ENCODE results near the gene CTNNA2.

Gene CTNNA2

DNA sequence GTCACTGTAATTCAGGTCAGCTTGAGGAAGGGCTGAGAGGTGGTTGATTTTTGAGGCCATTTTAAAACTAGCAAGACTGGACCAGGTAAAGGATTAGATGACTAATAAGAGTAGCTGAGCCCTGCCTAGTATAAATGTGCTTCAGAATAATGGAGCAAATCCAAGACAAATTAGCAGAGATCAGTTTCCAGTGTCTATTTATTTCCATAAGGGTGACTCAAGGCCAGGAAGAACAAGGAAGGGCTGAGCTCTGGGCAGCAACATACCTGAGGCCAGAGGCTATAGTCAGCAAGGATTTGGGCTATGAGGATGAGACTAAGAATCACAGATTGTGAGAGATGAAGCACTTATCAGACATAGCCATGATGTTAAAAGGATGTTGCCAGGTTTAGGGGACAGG, 1130.7 kb downstream of the CTNNA2 start:
- no peak for DNase-seq

DNA sequence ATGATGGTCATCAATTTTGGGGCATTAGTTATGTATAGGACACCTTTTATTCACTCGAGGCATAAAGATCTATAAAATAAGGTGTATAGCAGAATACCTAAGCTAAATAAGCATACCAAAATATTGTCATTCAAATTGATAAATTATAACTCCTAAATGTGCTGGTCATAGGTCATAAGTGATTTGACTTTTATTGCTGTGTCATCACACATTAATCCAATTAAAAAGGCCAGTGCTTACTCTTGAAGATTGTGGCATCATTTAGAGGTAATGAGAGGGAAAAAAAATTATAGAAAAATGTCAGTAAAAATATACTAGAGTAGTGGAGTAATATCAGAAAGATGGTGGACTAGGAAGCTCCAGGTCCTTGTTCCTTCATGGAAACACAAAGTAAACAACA, 1138.6 kb downstream of the CTNNA2 start:
- no peak for DNase-seq

DNA sequence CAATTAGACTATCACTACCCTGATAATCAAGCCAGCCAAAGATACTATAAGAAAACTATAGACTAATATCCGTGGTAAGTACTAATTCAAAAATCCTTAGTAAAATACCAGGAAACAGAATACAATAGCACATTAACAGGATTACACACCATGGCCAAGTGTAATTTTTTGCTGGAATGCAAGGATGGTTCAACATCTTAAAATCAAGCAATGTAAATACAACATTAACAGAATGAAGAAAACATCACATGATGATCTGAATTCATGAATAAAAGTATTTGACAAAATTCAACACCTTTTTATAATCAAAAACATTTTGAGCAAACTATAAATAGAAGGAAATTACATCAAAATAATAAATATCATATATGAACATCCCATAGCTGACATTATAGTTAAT, 1142.4 kb downstream of the CTNNA2 start:
- no peak for DNase-seq

DNA sequence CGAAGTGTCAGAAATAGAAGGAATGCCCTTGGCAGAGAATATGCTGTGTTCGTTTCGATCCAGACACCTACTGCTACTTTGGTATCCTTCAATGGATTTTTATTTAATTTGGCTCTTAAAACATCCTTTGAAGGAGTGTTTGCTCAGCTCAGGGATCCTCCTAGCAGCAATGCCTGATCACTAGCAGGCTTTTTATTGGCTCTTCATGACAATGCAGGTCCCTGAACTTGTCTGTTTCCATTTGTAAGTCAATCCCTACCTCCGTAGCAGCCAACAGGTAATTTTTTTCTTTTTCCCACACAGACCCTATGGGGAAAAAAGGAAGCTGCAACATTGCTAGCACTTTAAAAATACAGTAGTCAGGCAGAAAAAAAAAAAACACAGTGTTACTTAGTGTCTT, 1157.9 kb downstream of the CTNNA2 start:
- DNase-seq = no peak

DNA sequence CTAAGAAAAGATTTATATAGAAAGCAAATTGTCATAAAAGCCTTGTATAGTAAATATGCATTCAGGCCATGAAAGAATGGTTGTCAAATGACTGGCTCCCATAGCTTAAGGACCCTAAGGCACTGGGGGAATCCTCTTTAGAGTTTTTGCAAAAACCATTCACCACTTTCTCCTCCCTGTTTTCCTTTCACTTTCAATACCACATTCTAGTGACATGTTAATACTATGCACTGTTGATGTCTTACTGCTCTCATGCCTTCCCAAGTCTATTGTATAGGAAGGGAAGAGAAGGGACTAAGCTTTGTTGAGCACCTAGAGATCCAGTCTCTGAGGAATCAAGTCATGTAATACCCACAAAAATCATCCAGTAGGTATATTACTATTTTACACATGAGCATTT, 1174.7 kb downstream of the CTNNA2 start:
- DNase-seq = no peak

DNA sequence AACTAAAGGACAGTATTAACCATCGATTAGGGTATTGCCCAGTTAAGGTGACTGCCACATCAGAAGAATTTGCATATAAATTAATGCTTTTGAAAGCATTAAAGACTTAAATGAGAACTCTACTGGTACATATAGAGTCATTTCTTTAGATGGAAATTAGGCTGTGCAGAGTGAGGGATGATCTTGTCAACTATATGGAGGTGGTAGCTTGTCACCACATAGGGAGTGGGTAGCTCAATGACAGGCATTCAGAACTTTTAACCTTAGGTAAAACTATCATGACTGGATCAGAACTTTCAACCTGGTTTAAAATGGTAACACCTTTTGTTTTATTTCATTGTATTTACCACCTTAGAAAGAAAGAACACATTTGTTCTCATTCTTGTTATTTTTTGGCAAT, 1176.3 kb downstream of the CTNNA2 start:
- DNase-seq = no peak

Data from NCI-H2029 (cell line).